ENCODE results near the gene PDE4D. TPM values are rescaled to one million over a fixed set of nuclear protein-coding genes. Genes with fewer than 3 reads are reported as not detected.

The PDE4D gene
- total RNA-seq, 1 donor from 2014 or later: 30.2 TPM

GRCh38 chr5:59843511-59844213, 49.9 kb downstream of the PDE4D start:
- no peak for ATAC-seq (ENCODE audit: poor library complexity)
- intact Hi-C loops (cut with DNase I): no loop called here
- no peak for DNase-seq

- no peak for DNase-seq
- intact Hi-C loops (cut with DNase I): no loop called here
- ATAC-seq (ENCODE audit: poor library complexity): no peak
Observed at GRCh38 chr5:59842999-59843398, 50.5 kb downstream of the PDE4D start.

- ATAC-seq (ENCODE audit: poor library complexity): no peak
- intact Hi-C loops (cut with DNase I): no loop called here
- no peak for DNase-seq
Observed at GRCh38 chr5:59840200-59840601, 53.3 kb downstream of the PDE4D start.

- intact Hi-C loops (cut with DNase I): no loop called here
- DNase-seq: no peak
- ATAC-seq (ENCODE audit: poor library complexity): no peak
Observed at GRCh38 chr5:59838989-59839388, 54.5 kb downstream of the PDE4D start.

GRCh38 chr5:59838067-59838466, 55.5 kb downstream of the PDE4D start:
- no peak for DNase-seq
- ATAC-seq (ENCODE audit: poor library complexity): no peak

GRCh38 chr5:59837071-59837470, 56.5 kb downstream of the PDE4D start:
- intact Hi-C loops (cut with DNase I): no loop called here
- ATAC-seq (ENCODE audit: poor library complexity) (no peak), DNase-seq (no peak)

More at GRCh38 chr5:59838067-59838466, 55.5 kb downstream of the PDE4D start:
- intact Hi-C loops (cut with DNase I): no loop called here

GRCh38 chr5:59835800-59836199, 57.7 kb downstream of the PDE4D start:
- ATAC-seq (ENCODE audit: poor library complexity) (no peak), DNase-seq (no peak)
- intact Hi-C loops (cut with DNase I): no loop called here

- no peak for ATAC-seq (ENCODE audit: poor library complexity)
- intact Hi-C loops (cut with DNase I): no loop called here
- DNase-seq: no peak
Observed at GRCh38 chr5:59833448-59833847, 60.1 kb downstream of the PDE4D start.

- intact Hi-C loops (cut with DNase I): no loop called here
- DNase-seq (no peak), ATAC-seq (ENCODE audit: poor library complexity) (no peak)
Observed at GRCh38 chr5:59832577-59833301, 60.8 kb downstream of the PDE4D start.

- DNase-seq (no peak), ATAC-seq (ENCODE audit: poor library complexity) (no peak)
- intact Hi-C loops (cut with DNase I): no loop called here
Observed at GRCh38 chr5:59831326-59832010, 62.1 kb downstream of the PDE4D start.

GRCh38 chr5:59830536-59831200, 62.9 kb downstream of the PDE4D start:
- DNase-seq (no peak), ATAC-seq (ENCODE audit: poor library complexity) (no peak)
- intact Hi-C loops (cut with DNase I): no loop called here

GRCh38 chr5:59829922-59830321, 63.6 kb downstream of the PDE4D start:
- no peak for ATAC-seq (ENCODE audit: poor library complexity)
- no peak for DNase-seq
- intact Hi-C loops (cut with DNase I): no loop called here

- ATAC-seq (ENCODE audit: poor library complexity): no peak
- intact Hi-C loops (cut with DNase I): no loop called here
- peak; percentile 22 for DNase-seq
Observed at GRCh38 chr5:59829386-59829785, 64.1 kb downstream of the PDE4D start.

GRCh38 chr5:59828623-59829022, 64.9 kb downstream of the PDE4D start:
- DNase-seq (no peak), ATAC-seq (ENCODE audit: poor library complexity) (no peak)
- intact Hi-C loops (cut with DNase I): no loop called here

- DNase-seq: no peak
- ATAC-seq (ENCODE audit: poor library complexity): no peak
- intact Hi-C loops (cut with DNase I): no loop called here
Observed at GRCh38 chr5:59826996-59827395, 66.5 kb downstream of the PDE4D start.

GRCh38 chr5:59823420-59823819, 70.1 kb downstream of the PDE4D start:
- intact Hi-C loops (cut with DNase I): no loop called here
- no peak for DNase-seq
- no peak for ATAC-seq (ENCODE audit: poor library complexity)

- intact Hi-C loops (cut with DNase I): no loop called here
- DNase-seq: no peak
- ATAC-seq (ENCODE audit: poor library complexity): no peak
Observed at GRCh38 chr5:59819806-59820205, 73.7 kb downstream of the PDE4D start.

- ATAC-seq (ENCODE audit: poor library complexity): no peak
- no peak for DNase-seq
- intact Hi-C loops (cut with DNase I): no loop called here
Observed at GRCh38 chr5:59817536-59817935, 76.0 kb downstream of the PDE4D start.

GRCh38 chr5:59816654-59817300, 76.7 kb downstream of the PDE4D start:
- no peak for DNase-seq
- no peak for ATAC-seq (ENCODE audit: poor library complexity)
- intact Hi-C loops (cut with DNase I): no loop called here

All from Right ventricle myocardium superior (tissue), 1 donor.